NCI-H1417 treated with DMSO at 0.1 percent for 48 hours (cell line): ENCODE measurements around the gene CENPT.
A peak's percentile ranks its signal among the peaks of the same experiment; 100 is the strongest.
"Not testable (repeated sequence)": the region's sequence is repeated elsewhere in the genome, so short reads cannot be mapped to it uniquely, and the experiment has no call there.

Experiments used
- DNase-seq: peaks from one replicate; lab custom pipeline; 2025; lab: John Stamatoyannopoulos, UW

CENPT gene

DNA sequence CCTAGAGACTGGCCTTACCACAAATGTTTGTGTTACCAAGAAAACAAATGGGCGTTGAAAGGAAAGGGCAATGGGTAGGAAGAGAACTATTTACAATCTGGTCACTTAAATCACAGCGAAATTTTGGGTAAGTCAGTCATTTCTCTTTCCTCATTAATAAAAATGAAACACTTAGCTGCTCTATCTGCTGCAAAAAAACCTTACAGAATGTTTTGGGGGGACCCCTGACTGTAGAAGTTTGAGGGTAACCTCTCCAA, 1.5 kb downstream of the CENPT start:
- no peak for DNase-seq

GRCh38 chr16:67845291-67846062, 2.0 kb downstream of the CENPT start:
- DNase-seq, result no peak

DNA sequence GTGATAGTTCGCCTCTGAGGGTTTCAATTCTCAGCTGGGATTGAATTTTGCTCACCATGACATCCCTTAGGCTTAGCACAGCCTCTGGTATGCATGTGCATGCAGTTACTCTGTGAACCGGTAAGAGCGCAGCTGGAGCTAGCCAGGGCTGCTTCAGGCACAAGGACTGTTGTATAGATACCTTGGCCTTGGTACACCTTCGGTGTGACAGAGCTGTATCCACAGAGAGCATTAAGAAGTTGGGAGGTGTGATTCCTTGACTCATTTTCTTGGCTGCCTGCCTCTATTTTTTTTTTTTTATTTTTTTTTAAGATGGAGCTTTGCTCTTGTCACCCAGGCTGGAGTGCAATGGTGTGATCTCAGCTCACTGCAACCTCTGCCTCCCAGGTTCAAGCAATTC, 3.0 kb downstream of the CENPT start:
- DNase-seq, result no peak

DNA sequence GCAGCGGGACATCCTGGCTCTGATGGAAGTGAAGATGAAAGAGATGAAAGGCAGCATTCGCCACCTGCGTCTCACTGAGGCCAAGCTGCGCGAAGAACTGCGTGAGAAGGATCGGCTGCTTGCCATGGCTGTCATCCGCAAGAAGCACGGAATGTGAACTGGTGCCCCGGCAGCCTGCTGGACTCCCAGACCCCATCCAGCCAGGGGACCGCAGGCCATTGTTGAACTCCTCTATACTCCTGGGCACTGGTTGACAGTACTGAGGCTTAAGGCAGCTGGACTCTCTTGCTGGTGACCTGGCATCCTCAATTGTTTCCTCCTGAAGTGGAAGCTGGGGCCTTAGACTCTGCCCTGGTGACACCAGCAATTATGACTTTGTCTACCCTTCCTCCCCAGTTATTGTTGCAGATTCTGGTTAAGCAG, 4.1 kb downstream of the CENPT start:
- DNase-seq, result no peak

GRCh38 chr16:67842509-67843342, 4.8 kb downstream of the CENPT start:
- DNase-seq, result no peak

- peak; percentile 73 for DNase-seq
These were observed 5.5 kb downstream of the CENPT start, which contains the start of gene THAP11 for GRCh38 chr16:67841816-67842508. Gene THAP11, plus strand, starts transcription at chr16:67842320. Its CDS starts 235 bp downstream, at chr16:67842555.

- DNase-seq, result no peak
These were observed 6.2 kb downstream of the CENPT start for GRCh38 chr16:67841198-67841815.

- DNase-seq, result no peak
These were observed 9.7 kb downstream of the CENPT start for GRCh38 chr16:67837811-67838210.

DNA sequence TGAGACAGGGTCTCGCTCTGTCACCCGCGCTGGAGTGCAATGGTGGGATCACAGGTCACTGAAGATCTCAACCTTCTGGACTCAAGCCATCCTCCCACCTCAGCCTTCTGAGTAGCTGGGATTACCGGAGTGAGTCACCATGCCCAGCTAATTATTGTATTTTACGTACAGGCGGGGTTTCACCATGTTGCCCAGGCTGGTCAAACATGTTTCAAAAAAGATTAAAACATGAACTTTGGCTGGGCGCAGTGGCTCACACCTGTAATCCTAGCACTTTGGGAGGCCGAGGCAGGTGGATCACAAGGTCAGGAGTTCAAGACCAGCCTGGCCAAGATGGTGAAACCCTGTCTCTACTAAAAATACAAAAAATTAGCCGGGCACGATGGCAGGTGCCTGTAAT, 10.3 kb downstream of the CENPT start:
- not testable (repeated sequence) for DNase-seq

- DNase-seq, result no peak
These were observed 13.3 kb downstream of the CENPT start for GRCh38 chr16:67834242-67834614.

- DNase-seq, result peak; percentile 21
These were observed 13.9 kb downstream of the CENPT start for GRCh38 chr16:67833415-67834241.

- DNase-seq, result no peak
These were observed 14.5 kb downstream of the CENPT start for GRCh38 chr16:67833030-67833414.

DNA sequence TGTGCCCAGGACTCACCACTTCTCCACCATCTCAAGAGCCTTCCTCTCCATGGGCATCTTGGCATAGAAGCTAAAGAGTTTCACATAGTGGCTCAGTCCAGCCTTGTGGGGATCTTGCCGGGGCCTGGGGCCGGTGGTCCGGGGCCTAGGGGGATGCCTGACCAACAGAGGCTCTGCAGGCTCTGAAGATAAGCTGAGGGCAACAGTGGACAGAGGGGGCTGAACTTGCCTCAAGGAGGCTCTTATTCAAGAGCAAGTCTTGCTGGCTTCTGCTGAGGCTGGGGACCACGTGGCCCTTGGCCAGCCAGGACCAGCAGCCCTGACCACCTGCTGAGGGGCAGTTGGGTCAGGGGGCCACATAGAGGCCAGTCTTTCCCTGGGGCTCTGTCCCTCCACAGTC, 18.8 kb downstream of the CENPT start:
- DNase-seq, result no peak

- no peak for DNase-seq
These were observed 21.6 kb downstream of the CENPT start for GRCh38 chr16:67825906-67826305.

- no peak for DNase-seq
These were observed 22.4 kb downstream of the CENPT start for GRCh38 chr16:67825119-67825518.

DNA sequence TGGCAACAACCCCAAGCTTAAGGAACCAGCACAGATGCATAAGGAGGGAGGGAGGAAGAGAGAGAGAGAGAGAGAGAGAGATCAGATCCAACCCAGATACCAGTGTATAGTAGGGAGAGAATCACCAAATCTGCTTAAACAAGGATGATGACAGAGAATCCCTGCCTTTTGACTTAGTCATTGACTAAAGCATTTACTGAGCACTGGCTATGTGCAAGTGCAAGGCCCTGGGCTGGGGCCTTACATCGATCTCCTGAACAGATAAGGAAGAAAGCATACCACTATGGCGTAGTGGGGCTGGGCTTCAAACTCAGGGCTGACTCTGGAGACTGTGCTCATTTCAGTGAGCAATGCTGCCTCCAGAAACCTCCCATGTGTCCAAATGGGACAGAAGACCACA, 25.0 kb downstream of the CENPT start:
- DNase-seq, result no peak

GRCh38 chr16:67820608-67821259, 26.8 kb downstream of the CENPT start:
- no peak for DNase-seq

- DNase-seq, result no peak
These were observed 32.9 kb downstream of the CENPT start for GRCh38 chr16:67814567-67814966.

GRCh38 chr16:67811899-67812298, 35.6 kb downstream of the CENPT start:
- no peak for DNase-seq

GRCh38 chr16:67807148-67807682, 40.3 kb downstream of the CENPT start:
- DNase-seq, result no peak
